ENCODE measurements around the gene KRT14. TPM values are rescaled to one million over a fixed set of nuclear protein-coding genes. Genes with fewer than 3 reads are reported as not detected.

Gene KRT14
- total and polyA plus RNA-seq, 8 donors, result 0.26 to 0.38 (median 0.29) TPM; not detected in 4

GRCh38 chr17:41539979-41540701 is 46.6 kb downstream of the KRT14 start:
- no peak for DNase-seq
- Histone ChIP-seq H3K36me3 (no peaks in the 10 kb centered on the region), H3K9me3 (no peaks in the 10 kb centered on the region), H3K4me1 (no peaks in the 10 kb centered on the region), H3K27me3 (no peaks in the 10 kb centered on the region), H3K4me3 (no peak overlapping the region), H3K27ac (no peak overlapping the region)
- no peak for TF ChIP-seq CTCF (IDR thresholded peaks at IDR 0.05)
- ATAC-seq, result no peak
- no peak for FAIRE-seq
- WGBS, 2 donors, result 64% methylated on average over 7 of the region's 7 CpGs
- intact Hi-C loops (cut with DNase I), result no loop called here

- ATAC-seq (no peak), FAIRE-seq (no peak), DNase-seq (no peak)
- Histone ChIP-seq H3K9me3 (no peaks in the 10 kb centered on the region), H3K4me1 (no peaks in the 10 kb centered on the region), H3K36me3 (no peaks in the 10 kb centered on the region), H3K4me3 (no peak overlapping the region), H3K27me3 (no peaks in the 10 kb centered on the region), H3K27ac (no peak overlapping the region)
- WGBS, 2 donors, result 75 to 86% methylated on average over 5 of the region's 5 CpGs
- intact Hi-C loops (cut with DNase I), result no loop called here
- no peak for TF ChIP-seq CTCF (IDR thresholded peaks at IDR 0.05)
These were observed 47.6 kb downstream of the KRT14 start for GRCh38 chr17:41539071-41539492.

GRCh38 chr17:41538565-41538991 is 48.1 kb downstream of the KRT14 start:
- 75 to 78% methylated on average over 5 of the region's 5 CpGs for WGBS, 2 donors
- H3K4me1 ChIP-seq, result no peaks in the 10 kb centered on the region

GRCh38 chr17:41537990-41538389 is 48.7 kb downstream of the KRT14 start:
- Histone ChIP-seq H3K9me3 (no peaks in the 10 kb centered on the region), H3K36me3 (no peaks in the 10 kb centered on the region), H3K4me3 (no peak overlapping the region), H3K27me3 (no peaks in the 10 kb centered on the region), H3K4me1 (no peaks in the 10 kb centered on the region), H3K27ac (no peak overlapping the region)
- no peak for TF ChIP-seq CTCF (IDR thresholded peaks at IDR 0.05)
- ATAC-seq (no peak), DNase-seq (no peak), FAIRE-seq (no peak)
- WGBS, 2 donors, result 84 to 91% methylated on average over 9 of the region's 9 CpGs
- intact Hi-C loops (cut with DNase I), result no loop called here

More at GRCh38 chr17:41538565-41538991, 48.1 kb downstream of the KRT14 start:
- intact Hi-C loops (cut with DNase I), result no loop called here
- ATAC-seq, result no peak
- DNase-seq, result no peak
- Histone ChIP-seq H3K9me3 (no peaks in the 10 kb centered on the region), H3K4me3 (no peak overlapping the region), H3K27me3 (no peaks in the 10 kb centered on the region), H3K27ac (no peak overlapping the region), H3K36me3 (no peaks in the 10 kb centered on the region)
- FAIRE-seq, result no peak
- no peak for TF ChIP-seq CTCF (IDR thresholded peaks at IDR 0.05)

- TF ChIP-seq CTCF (IDR thresholded peaks at IDR 0.05), result no peak
- FAIRE-seq, result no peak
- no peak overlapping the region for H3K4me3 ChIP-seq
- WGBS, 2 donors, result 80 to 88% methylated on average over 7 of the region's 7 CpGs
- H3K36me3 ChIP-seq, result no peaks in the 10 kb centered on the region
- no peaks in the 10 kb centered on the region for H3K27me3 ChIP-seq
- no peaks in the 10 kb centered on the region for H3K4me1 ChIP-seq
- no peak for ATAC-seq
- H3K27ac ChIP-seq, result no peak overlapping the region
- intact Hi-C loops (cut with DNase I), result no loop called here
- no peaks in the 10 kb centered on the region for H3K9me3 ChIP-seq
- DNase-seq, result no peak
These were observed 49.1 kb downstream of the KRT14 start for GRCh38 chr17:41537614-41537954.

All from pancreas (tissue), 10 donors.